Measurements from ENCODE around the gene CHST15.

The CHST15 gene

DNA sequence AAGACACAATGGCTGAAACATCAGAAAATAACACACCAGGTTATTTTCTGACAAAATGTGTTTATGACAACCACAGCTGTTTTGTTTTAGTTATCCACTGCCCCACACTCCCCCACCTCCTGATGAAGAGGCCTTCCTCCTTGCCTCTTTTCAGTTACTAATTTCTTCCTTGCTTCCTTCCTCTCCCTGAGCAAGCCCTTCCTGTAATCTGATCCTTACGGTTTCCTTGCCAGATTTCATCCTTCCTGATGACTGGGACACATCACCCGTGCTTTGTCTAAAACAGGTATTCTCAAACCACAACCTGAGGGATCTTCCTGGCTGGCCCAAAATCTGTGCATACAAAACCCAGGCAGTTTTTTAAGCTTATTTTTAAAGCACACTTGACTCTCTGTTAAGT, 39.4 kb downstream of the CHST15 start:
- Histone ChIP-seq H3K36me3 (ENCODE audit: control insufficient read depth, insufficient read depth, low read length) (no peaks in the 10 kb centered on the region), H3K4me3 (replicated peaks; ENCODE audit: low read depth, low read length) (no peak overlapping the region), H3K27me3 (replicated peaks; ENCODE audit: control insufficient read depth, insufficient read depth, low read length) (peaks cover 3% of the 10 kb centered on the region; the same call in 1 of the 2 replicates)
- no peak for DNase-seq (ENCODE audit: extremely low read depth, insufficient read length)
- TF ChIP-seq, protein P1, sequence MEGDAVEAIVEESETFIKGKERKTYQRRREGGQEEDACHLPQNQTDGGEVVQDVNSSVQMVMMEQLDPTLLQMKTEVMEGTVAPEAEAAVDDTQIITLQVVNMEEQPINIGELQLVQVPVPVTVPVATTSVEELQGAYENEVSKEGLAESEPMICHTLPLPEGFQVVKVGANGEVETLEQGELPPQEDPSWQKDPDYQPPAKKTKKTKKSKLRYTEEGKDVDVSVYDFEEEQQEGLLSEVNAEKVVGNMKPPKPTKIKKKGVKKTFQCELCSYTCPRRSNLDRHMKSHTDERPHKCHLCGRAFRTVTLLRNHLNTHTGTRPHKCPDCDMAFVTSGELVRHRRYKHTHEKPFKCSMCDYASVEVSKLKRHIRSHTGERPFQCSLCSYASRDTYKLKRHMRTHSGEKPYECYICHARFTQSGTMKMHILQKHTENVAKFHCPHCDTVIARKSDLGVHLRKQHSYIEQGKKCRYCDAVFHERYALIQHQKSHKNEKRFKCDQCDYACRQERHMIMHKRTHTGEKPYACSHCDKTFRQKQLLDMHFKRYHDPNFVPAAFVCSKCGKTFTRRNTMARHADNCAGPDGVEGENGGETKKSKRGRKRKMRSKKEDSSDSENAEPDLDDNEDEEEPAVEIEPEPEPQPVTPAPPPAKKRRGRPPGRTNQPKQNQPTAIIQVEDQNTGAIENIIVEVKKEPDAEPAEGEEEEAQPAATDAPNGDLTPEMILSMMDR (IDR thresholded peaks at IDR 0.05; ENCODE audit: insufficient read depth, low read length, poor library complexity, severe bottlenecking): no peak

DNA sequence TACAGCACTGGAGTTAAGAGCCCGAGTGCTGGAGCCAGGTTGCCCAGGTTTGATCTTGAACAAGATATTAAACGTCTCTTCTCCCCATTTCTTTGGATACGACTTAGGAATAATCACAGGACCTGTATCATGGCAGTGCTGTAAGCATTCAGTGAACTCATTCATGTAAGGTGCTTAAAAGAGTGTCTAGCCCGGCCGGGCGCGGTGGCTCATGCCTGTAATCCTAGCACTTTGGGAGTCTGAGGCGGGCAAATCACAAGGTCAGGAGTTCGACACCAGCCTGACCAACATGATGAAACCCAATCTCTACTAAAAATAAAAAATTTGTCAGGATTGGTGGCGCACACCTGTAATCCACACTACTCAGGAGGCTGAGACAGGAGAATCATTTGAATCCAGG, 40.8 kb downstream of the CHST15 start:
- TF ChIP-seq, protein P1 (IDR thresholded peaks at IDR 0.05; ENCODE audit: insufficient read depth, low read length, poor library complexity, severe bottlenecking): no peak
- no peaks in the 10 kb centered on the region for H3K36me3 ChIP-seq (ENCODE audit: control insufficient read depth, insufficient read depth, low read length)
- no peak for DNase-seq (ENCODE audit: extremely low read depth, insufficient read length)
- H3K27me3 ChIP-seq (replicated peaks; ENCODE audit: control insufficient read depth, insufficient read depth, low read length): peaks cover 1% of the 10 kb centered on the region; the same call in 1 of the 2 replicates
- no peak overlapping the region for H3K4me3 ChIP-seq (replicated peaks; ENCODE audit: low read depth, low read length)

DNA sequence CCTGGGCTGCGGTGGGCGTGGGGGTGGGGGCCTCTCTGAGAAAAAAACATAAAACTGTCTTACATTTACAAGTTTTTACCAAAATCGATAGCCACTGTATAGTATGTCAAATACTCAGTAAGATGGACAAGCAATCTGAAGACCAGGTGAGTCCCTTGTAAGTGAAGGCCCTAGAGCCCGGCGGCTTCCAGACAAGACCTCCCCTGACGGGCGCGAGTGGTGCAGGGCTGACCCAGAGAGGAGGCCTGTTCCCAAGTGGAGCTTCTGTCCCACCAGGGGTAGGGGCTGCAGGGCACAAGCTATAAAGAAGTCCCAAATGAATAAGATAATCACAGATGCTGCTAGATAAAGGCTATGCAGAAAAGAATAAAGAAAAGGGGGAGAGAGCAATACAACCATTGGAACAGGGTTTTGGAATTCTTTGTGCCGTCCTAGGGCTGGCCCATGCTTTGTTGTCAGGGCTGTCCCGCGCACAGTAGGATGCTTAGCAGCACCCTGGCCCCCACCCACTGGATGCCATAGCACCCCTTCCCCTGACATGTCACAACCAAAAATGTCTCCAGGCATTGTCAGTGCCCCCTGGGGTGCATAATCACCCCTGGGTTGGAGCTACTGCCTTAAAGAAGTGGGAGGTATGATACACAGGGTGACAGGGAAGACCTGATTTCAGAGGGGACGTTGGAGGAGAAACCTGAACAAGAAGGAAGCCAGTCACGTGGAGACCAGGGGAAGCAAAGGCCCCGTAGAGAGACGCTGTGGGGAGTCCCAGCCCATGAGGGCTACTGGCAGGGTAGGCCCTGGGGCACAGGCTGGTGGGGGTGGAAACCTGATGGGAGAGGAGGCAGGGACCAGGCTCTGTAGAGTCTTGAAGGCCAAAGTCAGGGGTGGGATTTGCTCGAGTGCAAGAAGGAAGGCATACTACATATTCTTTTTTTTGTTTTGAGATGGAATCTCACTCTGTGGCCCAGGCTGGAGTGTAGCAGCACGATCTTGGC, 43.1 kb downstream of the CHST15 start:
- DNase-seq (ENCODE audit: extremely low read depth, insufficient read length): no peak
- Histone ChIP-seq H3K4me3 (replicated peaks; ENCODE audit: low read depth, low read length) (no peak overlapping the region), H3K36me3 (ENCODE audit: control insufficient read depth, insufficient read depth, low read length) (no peaks in the 10 kb centered on the region), H3K27me3 (replicated peaks; ENCODE audit: control insufficient read depth, insufficient read depth, low read length) (peaks cover 1% of the 10 kb centered on the region; the same call in 1 of the 2 replicates)
- TF ChIP-seq, protein P1 (IDR thresholded peaks at IDR 0.05; ENCODE audit: insufficient read depth, low read length, poor library complexity, severe bottlenecking): no peak

DNA sequence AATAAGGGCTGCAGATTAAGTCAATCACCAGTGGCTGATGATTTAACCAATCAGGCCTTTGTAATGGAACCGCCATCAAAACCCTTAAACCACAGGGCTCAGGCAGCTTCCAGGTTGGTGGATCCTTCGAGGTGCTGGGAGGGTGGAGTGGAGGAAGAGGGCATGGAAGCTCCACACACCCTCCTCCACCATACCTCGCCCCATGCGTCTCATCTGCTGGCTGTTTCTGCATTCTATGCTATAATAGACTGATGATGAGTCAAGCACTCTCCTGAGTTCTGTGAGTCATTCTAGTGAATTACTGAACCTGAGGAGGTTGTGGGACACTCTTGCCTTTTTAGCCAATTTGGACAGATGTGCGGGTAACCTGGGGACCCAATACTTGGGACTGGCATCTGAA, 43.9 kb downstream of the CHST15 start:
- Histone ChIP-seq H3K27me3 (replicated peaks; ENCODE audit: control insufficient read depth, insufficient read depth, low read length) (peaks cover under 1% of the 10 kb centered on the region; the same call in 1 of the 2 replicates), H3K36me3 (ENCODE audit: control insufficient read depth, insufficient read depth, low read length) (no peaks in the 10 kb centered on the region), H3K4me3 (replicated peaks; ENCODE audit: low read depth, low read length) (no peak overlapping the region)
- TF ChIP-seq, protein P1 (IDR thresholded peaks at IDR 0.05; ENCODE audit: insufficient read depth, low read length, poor library complexity, severe bottlenecking): no peak
- no peak for DNase-seq (ENCODE audit: extremely low read depth, insufficient read length)

DNA sequence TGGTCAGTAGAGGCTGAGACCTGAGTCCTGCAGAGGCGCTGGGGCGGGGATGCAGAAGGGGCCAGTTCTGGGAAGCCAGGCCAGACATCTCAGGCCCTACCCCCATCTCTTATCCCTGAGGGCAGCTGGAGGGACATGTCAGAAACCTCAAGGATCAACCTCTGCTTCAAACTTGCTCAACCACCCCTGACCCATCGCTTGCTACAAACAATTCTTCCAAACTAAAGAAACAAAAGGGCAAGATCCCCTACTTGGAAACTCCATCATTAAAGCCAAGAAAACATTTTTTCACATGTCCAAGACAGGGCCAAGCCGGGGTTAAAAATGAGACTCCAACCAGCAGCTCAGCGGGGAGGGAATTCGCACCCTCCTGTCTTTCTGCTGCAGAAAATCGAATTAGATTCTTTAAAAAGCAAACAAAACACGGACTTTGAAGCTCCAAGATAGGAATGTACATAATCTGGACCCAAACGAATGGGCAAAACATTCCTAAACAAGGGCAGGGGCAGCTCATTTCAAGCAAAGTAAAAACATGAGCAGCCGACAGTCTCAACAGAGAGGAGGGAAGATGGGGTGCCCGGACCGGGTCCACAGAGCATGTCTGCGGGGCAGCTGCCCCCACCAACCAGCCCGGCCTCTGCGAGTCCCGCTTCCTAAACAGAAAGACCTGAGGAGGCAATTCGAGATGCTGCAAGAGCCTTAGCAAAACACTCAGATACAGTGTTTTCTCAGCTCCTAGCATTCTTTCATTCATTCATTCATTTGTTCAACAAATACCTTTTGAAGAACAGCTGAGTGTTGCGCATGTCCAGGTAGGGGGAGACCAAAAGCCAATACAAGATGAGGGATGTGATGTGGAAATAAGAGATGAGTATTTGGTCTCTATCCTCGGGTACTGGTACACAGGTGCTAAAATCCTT, 44.8 kb downstream of the CHST15 start:
- TF ChIP-seq, protein P1 (IDR thresholded peaks at IDR 0.05; ENCODE audit: insufficient read depth, low read length, poor library complexity, severe bottlenecking): no peak
- H3K4me3 ChIP-seq (replicated peaks; ENCODE audit: low read depth, low read length): no peak overlapping the region
- no peaks in the 10 kb centered on the region; the same call in 1 of the 2 replicates for H3K27me3 ChIP-seq (replicated peaks; ENCODE audit: control insufficient read depth, insufficient read depth, low read length)
- no peak for DNase-seq (ENCODE audit: extremely low read depth, insufficient read length)
- no peaks in the 10 kb centered on the region for H3K36me3 ChIP-seq (ENCODE audit: control insufficient read depth, insufficient read depth, low read length)
